Measurements from ENCODE around the gene PIK3C2G. TPM values are rescaled to one million over a fixed set of nuclear protein-coding genes. Genes with fewer than 3 reads are reported as not detected.

PIK3C2G gene
- total RNA-seq, 2 experiments from 2014 or later, result not detected

- H3K27ac Mint-ChIP-seq, result no peak overlapping the region
- no peaks in the 10 kb centered on the region for H3K4me1 Mint-ChIP-seq
- no peak overlapping the region for H3K4me3 Mint-ChIP-seq
- no peak for DNase-seq
- H3K27me3 Mint-ChIP-seq, result no peaks in the 10 kb centered on the region
- no peaks in the 10 kb centered on the region for H3K36me3 Mint-ChIP-seq
- H3K9me3 Mint-ChIP-seq, result peaks cover 1% of the 10 kb centered on the region
Observed at GRCh38 chr12:18259906-18260682, 1.2 kb upstream of the PIK3C2G start.

- Mint-ChIP-seq H3K4me3 (no peak overlapping the region), H3K36me3 (no peaks in the 10 kb centered on the region)
Observed at GRCh38 chr12:18261906-18262305, 588 bp downstream of the PIK3C2G start.

GRCh38 chr12:18262514-18262913 lies 1.2 kb downstream of the PIK3C2G start:
- Mint-ChIP-seq H3K4me3 (no peak overlapping the region), H3K36me3 (no peaks in the 10 kb centered on the region), H3K9me3 (no peaks in the 10 kb centered on the region)

More at GRCh38 chr12:18261906-18262305, 588 bp downstream of the PIK3C2G start:
- no peaks in the 10 kb centered on the region for H3K4me1 Mint-ChIP-seq
- no peak overlapping the region for H3K27ac Mint-ChIP-seq
- no peaks in the 10 kb centered on the region for H3K9me3 Mint-ChIP-seq
- H3K27me3 Mint-ChIP-seq, result no peaks in the 10 kb centered on the region
- DNase-seq, result no peak

GRCh38 chr12:18264581-18265075 lies 3.3 kb downstream of the PIK3C2G start:
- Mint-ChIP-seq H3K9me3 (no peaks in the 10 kb centered on the region), H3K27ac (no peak overlapping the region), H3K4me1 (no peaks in the 10 kb centered on the region), H3K27me3 (no peaks in the 10 kb centered on the region), H3K4me3 (no peak overlapping the region), H3K36me3 (no peaks in the 10 kb centered on the region)
- no peak for DNase-seq

More at GRCh38 chr12:18262514-18262913, 1.2 kb downstream of the PIK3C2G start:
- H3K27me3 Mint-ChIP-seq, result no peaks in the 10 kb centered on the region
- no peaks in the 10 kb centered on the region for H3K4me1 Mint-ChIP-seq
- DNase-seq, result no peak
- H3K27ac Mint-ChIP-seq, result no peak overlapping the region

GRCh38 chr12:18267427-18268099 lies 6.2 kb downstream of the PIK3C2G start:
- H3K4me1 Mint-ChIP-seq, result no peaks in the 10 kb centered on the region
- no peak overlapping the region for H3K4me3 Mint-ChIP-seq
- no peak for DNase-seq
- H3K27ac Mint-ChIP-seq, result no peak overlapping the region
- H3K36me3 Mint-ChIP-seq, result no peaks in the 10 kb centered on the region
- no peaks in the 10 kb centered on the region for H3K27me3 Mint-ChIP-seq
- H3K9me3 Mint-ChIP-seq, result no peaks in the 10 kb centered on the region

GRCh38 chr12:18270958-18271460 lies 9.7 kb downstream of the PIK3C2G start:
- H3K4me3 Mint-ChIP-seq, result no peak overlapping the region
- H3K9me3 Mint-ChIP-seq, result peaks cover 4% of the 10 kb centered on the region
- no peaks in the 10 kb centered on the region for H3K4me1 Mint-ChIP-seq
- no peak overlapping the region for H3K27ac Mint-ChIP-seq
- H3K27me3 Mint-ChIP-seq, result no peaks in the 10 kb centered on the region
- no peak for DNase-seq
- no peaks in the 10 kb centered on the region for H3K36me3 Mint-ChIP-seq

GRCh38 chr12:18275981-18276380 lies 14.7 kb downstream of the PIK3C2G start:
- no peak for DNase-seq
- H3K4me1 Mint-ChIP-seq, result no peaks in the 10 kb centered on the region

GRCh38 chr12:18277196-18277595 lies 15.9 kb downstream of the PIK3C2G start:
- no peak overlapping the region for H3K4me3 Mint-ChIP-seq

More at GRCh38 chr12:18275981-18276380, 14.7 kb downstream of the PIK3C2G start:
- Mint-ChIP-seq H3K27me3 (no peaks in the 10 kb centered on the region), H3K4me3 (no peak overlapping the region), H3K27ac (no peak overlapping the region), H3K36me3 (no peaks in the 10 kb centered on the region), H3K9me3 (peaks cover 8% of the 10 kb centered on the region)

GRCh38 chr12:18280728-18281127 lies 19.4 kb downstream of the PIK3C2G start:
- no peak for DNase-seq
- Mint-ChIP-seq H3K27ac (no peak overlapping the region), H3K27me3 (no peaks in the 10 kb centered on the region), H3K36me3 (no peaks in the 10 kb centered on the region), H3K4me1 (no peaks in the 10 kb centered on the region), H3K9me3 (peaks cover 8% of the 10 kb centered on the region), H3K4me3 (no peak overlapping the region)

More at GRCh38 chr12:18277196-18277595, 15.9 kb downstream of the PIK3C2G start:
- no peak overlapping the region for H3K27ac Mint-ChIP-seq
- H3K27me3 Mint-ChIP-seq, result no peaks in the 10 kb centered on the region
- no peaks in the 10 kb centered on the region for H3K36me3 Mint-ChIP-seq
- no peaks in the 10 kb centered on the region for H3K4me1 Mint-ChIP-seq
- no peak for DNase-seq
- peaks cover 8% of the 10 kb centered on the region for H3K9me3 Mint-ChIP-seq

GRCh38 chr12:18281941-18282340 lies 20.6 kb downstream of the PIK3C2G start:
- Mint-ChIP-seq H3K4me1 (no peaks in the 10 kb centered on the region), H3K27me3 (no peaks in the 10 kb centered on the region), H3K36me3 (no peaks in the 10 kb centered on the region), H3K27ac (no peak overlapping the region), H3K9me3 (peaks cover 9% of the 10 kb centered on the region), H3K4me3 (no peak overlapping the region)
- no peak for DNase-seq

- Mint-ChIP-seq H3K4me3 (no peak overlapping the region), H3K27ac (no peak overlapping the region), H3K9me3 (peaks cover 9% of the 10 kb centered on the region), H3K4me1 (no peaks in the 10 kb centered on the region), H3K36me3 (no peaks in the 10 kb centered on the region), H3K27me3 (no peaks in the 10 kb centered on the region)
- no peak for DNase-seq
Observed at GRCh38 chr12:18283831-18284230, 22.5 kb downstream of the PIK3C2G start.

GRCh38 chr12:18284386-18284785 lies 23.1 kb downstream of the PIK3C2G start:
- Mint-ChIP-seq H3K9me3 (peaks cover 9% of the 10 kb centered on the region), H3K4me1 (no peaks in the 10 kb centered on the region), H3K27me3 (no peaks in the 10 kb centered on the region), H3K27ac (no peak overlapping the region), H3K4me3 (no peak overlapping the region), H3K36me3 (no peaks in the 10 kb centered on the region)
- no peak for DNase-seq

GRCh38 chr12:18285161-18285560 lies 23.8 kb downstream of the PIK3C2G start:
- no peak for DNase-seq
- Mint-ChIP-seq H3K27ac (no peak overlapping the region), H3K27me3 (no peaks in the 10 kb centered on the region), H3K36me3 (no peaks in the 10 kb centered on the region), H3K9me3 (peaks cover 9% of the 10 kb centered on the region), H3K4me1 (no peaks in the 10 kb centered on the region), H3K4me3 (no peak overlapping the region)

- Mint-ChIP-seq H3K27me3 (no peaks in the 10 kb centered on the region), H3K36me3 (no peaks in the 10 kb centered on the region), H3K9me3 (peaks cover 3% of the 10 kb centered on the region), H3K4me1 (no peaks in the 10 kb centered on the region), H3K4me3 (no peak overlapping the region), H3K27ac (no peak overlapping the region)
- DNase-seq, result no peak
Observed at GRCh38 chr12:18290386-18290785, 29.1 kb downstream of the PIK3C2G start.

GRCh38 chr12:18294889-18295288 lies 33.6 kb downstream of the PIK3C2G start:
- no peaks in the 10 kb centered on the region for H3K36me3 Mint-ChIP-seq
- DNase-seq, result no peak
- H3K27me3 Mint-ChIP-seq, result no peaks in the 10 kb centered on the region
- H3K27ac Mint-ChIP-seq, result no peak overlapping the region
- no peaks in the 10 kb centered on the region for H3K4me1 Mint-ChIP-seq
- peaks cover 1% of the 10 kb centered on the region for H3K9me3 Mint-ChIP-seq
- H3K4me3 Mint-ChIP-seq, result no peak overlapping the region

Measured in activated naive CD8-positive, alpha-beta T cell treated with anti-CD3 and anti-CD28 coated beads for 36 hours (primary cell).